Measurements from ENCODE around the gene CD46.

DNA sequence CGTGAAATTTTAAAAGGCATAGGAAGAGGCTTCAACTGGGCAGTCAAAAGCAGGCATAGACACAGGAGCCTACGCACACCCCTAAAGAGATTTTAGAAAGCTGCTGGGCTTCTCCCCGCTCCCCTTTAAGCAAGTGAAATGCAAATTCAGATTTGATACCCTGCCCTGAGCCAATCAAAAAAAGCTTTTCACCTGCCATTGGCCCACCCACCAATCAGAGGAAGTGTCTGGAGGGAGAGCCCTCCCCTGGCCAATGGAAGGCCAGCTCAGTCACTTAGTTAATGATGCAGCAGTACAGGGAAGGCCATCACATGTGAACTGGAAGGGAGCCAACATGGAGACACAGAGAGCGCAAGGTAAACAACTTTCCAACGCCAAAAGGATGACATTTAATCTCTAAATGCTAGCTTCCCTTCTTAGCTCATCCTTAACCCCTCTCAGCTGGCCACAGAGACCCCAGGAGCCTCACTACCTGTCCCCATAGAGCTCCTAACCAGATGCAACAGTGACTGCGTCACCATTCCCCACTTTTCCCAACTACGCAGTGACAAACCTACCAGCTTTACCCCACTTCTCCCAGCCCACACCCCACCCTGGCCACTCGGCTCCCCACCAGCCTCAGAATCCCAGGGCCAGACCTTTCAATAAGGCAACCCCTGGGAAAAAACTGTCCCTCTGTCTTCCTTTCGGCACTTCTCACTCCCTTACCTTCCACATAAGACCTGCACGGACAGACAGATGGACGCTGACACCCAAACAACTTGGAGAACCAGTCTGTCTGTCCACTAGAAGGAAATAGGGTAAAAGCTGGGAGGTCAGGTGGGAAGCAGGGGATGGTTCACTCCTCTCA is 71.0 kb downstream of the CD46 start:
- TF ChIP-seq POLR2A (IDR thresholded peaks at IDR 0.05; ENCODE audit: borderline replicate concordance, extremely low read depth, insufficient read depth, insufficient read length) = no peak
- no peak for TF ChIP-seq ZNF274 (IDR thresholded peaks at IDR 0.05; ENCODE audit: low read depth, low read length)
- TF ChIP-seq, protein P1, sequence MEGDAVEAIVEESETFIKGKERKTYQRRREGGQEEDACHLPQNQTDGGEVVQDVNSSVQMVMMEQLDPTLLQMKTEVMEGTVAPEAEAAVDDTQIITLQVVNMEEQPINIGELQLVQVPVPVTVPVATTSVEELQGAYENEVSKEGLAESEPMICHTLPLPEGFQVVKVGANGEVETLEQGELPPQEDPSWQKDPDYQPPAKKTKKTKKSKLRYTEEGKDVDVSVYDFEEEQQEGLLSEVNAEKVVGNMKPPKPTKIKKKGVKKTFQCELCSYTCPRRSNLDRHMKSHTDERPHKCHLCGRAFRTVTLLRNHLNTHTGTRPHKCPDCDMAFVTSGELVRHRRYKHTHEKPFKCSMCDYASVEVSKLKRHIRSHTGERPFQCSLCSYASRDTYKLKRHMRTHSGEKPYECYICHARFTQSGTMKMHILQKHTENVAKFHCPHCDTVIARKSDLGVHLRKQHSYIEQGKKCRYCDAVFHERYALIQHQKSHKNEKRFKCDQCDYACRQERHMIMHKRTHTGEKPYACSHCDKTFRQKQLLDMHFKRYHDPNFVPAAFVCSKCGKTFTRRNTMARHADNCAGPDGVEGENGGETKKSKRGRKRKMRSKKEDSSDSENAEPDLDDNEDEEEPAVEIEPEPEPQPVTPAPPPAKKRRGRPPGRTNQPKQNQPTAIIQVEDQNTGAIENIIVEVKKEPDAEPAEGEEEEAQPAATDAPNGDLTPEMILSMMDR (IDR thresholded peaks at IDR 0.05 in 2 of 3, conservative IDR thresholded peaks at IDR 0.05 in 1 of 3; ENCODE audit: borderline replicate concordance in 1 of 3, insufficient read depth in 1 of 3, low read depth in 2 of 3, low read length in 2 of 3) = no peak
- TF ChIP-seq ELF1 (IDR thresholded peaks at IDR 0.05; ENCODE audit: borderline replicate concordance, low read depth) = no peak
- TF ChIP-seq, protein P2, sequence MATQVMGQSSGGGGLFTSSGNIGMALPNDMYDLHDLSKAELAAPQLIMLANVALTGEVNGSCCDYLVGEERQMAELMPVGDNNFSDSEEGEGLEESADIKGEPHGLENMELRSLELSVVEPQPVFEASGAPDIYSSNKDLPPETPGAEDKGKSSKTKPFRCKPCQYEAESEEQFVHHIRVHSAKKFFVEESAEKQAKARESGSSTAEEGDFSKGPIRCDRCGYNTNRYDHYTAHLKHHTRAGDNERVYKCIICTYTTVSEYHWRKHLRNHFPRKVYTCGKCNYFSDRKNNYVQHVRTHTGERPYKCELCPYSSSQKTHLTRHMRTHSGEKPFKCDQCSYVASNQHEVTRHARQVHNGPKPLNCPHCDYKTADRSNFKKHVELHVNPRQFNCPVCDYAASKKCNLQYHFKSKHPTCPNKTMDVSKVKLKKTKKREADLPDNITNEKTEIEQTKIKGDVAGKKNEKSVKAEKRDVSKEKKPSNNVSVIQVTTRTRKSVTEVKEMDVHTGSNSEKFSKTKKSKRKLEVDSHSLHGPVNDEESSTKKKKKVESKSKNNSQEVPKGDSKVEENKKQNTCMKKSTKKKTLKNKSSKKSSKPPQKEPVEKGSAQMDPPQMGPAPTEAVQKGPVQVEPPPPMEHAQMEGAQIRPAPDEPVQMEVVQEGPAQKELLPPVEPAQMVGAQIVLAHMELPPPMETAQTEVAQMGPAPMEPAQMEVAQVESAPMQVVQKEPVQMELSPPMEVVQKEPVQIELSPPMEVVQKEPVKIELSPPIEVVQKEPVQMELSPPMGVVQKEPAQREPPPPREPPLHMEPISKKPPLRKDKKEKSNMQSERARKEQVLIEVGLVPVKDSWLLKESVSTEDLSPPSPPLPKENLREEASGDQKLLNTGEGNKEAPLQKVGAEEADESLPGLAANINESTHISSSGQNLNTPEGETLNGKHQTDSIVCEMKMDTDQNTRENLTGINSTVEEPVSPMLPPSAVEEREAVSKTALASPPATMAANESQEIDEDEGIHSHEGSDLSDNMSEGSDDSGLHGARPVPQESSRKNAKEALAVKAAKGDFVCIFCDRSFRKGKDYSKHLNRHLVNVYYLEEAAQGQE (IDR thresholded peaks at IDR 0.05; ENCODE audit: low read depth) = no peak

Measured in HCT116 (cell line).